Activated T-cell treated with anti-CD3 and anti-CD28 coated beads for 1 hour (primary cell): Measurements from ENCODE around the gene CALN1.
"Not testable (repeated sequence)": the region's sequence is repeated elsewhere in the genome, so short reads cannot be mapped to it uniquely, and the experiment has no call there.

Experiments used
- DNase-seq: peaks from one replicate; pipeline ENCODE4 v3.0.0-alpha.2; 2020; ENCODE audit warnings: low read depth

The CALN1 gene

DNA sequence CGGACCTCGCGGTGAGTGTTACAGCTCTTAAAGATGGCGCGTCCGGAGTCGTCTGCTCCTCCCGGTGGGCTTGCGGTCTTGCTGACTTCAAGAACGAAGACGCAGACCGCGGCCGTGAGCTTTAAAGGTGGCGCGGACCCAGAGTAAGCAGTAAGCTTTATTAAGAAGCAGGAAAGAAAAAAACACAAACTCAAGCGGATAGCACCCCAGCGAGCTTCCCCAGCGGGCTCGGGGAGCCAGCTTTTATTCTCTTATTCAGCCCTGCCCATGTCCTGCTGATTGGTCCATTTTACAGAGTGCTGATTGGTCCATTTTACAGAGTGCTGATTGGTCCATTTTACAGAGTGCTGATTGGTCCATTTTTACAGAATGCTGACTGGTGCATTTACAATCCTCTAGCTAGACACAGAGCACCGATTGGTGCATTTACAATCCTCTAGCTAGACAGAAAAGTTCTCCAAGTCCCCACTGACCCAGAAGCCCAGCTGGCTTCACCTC is at the start of gene CALN1:
Gene CALN1, minus strand, starts transcription at position 218 of the 498 bp plus-strand sequence.
- not testable (repeated sequence) for DNase-seq

- DNase-seq: no peak
Measured at GRCh38 chr7:72453471-72453870, 41.3 kb upstream of the CALN1 start.

DNA sequence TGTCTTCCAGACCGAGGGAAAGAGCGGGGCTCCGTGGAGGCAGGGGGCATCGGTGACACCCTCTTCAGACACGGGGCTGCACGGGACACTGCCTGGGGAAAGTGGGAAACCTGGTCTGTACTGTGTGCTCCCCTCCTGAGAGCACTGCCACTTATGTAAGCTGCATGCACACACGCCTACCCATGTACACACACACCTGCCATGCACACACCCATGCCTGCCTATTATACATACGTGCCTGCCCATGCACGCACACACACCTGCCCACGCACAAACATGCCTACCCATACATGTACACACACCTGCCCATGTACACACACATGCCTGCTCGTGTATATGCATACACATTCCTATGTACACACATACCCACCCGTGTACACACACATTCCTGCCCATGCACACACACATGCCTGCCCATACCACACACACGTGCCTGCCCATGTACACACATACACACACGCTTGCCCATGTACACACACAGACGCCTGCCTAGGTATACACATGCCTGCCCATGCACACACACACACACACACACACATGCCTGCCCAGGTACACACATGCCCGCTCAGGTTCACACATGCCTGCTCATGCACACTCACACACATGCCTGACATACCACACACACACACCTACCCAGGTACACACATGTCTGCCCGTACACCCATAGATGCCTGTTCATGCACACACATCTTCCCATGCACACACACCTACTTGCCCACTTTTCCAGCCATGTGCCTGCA is 35.5 kb upstream of the CALN1 start:
- DNase-seq: no peak

DNA sequence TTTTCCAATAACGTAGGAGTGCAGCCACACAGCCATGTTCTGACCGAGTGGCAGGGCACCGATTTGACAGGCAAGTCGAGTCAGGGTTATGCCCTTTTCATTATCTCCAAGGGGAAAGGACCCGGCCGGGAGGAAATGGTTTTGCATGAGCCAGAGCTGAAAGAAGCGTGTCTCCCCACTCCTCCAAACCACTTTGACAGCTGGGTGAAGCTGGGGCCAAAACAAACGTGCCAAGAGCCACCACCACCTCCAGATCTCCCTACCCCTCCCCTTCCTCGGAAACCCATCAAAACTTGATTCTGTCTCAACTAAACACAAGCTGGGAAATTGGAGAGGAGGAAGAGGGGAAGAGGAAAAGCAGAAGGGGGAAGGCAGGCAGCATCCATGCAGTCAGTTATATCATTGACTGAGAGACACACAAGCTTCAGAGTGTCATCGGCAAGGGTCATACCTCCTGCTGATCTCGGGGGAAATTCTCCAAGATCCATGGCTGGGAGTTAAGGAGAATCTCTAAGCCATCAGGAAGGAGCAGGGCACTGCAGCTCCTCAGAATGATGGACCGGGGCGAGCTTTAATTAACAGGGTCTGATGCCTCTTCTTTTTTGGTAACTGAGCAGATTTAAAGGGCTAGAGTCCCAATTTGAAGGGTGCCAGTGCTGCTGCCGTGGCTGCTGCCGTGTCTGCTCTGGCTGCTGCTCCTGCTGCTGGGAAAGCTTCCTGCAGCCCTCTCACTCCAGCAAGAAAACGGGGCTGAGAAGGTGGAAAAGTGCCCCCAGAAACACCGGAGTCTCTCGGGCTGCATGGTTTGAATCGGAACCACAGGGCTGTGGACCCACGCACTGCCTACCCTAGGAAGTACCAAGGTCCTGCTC is 34.7 kb upstream of the CALN1 start:
- DNase-seq: no peak

DNA sequence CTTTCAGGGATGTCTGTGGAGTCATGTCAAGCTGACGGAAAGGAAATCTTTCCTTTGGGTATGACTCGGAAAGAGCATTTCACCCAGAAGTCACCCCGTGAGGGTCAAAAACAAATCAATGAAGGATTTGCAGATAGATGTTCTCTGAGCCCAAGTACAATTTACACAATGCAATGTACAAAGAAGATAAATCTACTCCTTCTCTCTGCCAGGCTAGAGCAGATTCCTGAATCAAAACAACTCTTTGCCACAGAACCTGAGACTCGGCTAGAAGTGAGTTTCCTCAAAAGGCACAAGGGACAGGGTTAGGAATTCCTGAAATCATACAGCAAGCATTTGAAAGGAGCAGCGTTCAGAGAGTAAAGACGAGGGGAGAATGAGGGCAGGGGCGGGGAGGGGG is 34.0 kb upstream of the CALN1 start:
- no peak for DNase-seq

GRCh38 chr7:72445580-72445979 is 33.4 kb upstream of the CALN1 start:
- no peak for DNase-seq

GRCh38 chr7:72445075-72445474 is 32.9 kb upstream of the CALN1 start:
- no peak for DNase-seq

GRCh38 chr7:72444026-72444776 is 32.1 kb upstream of the CALN1 start:
- no peak for DNase-seq

DNA sequence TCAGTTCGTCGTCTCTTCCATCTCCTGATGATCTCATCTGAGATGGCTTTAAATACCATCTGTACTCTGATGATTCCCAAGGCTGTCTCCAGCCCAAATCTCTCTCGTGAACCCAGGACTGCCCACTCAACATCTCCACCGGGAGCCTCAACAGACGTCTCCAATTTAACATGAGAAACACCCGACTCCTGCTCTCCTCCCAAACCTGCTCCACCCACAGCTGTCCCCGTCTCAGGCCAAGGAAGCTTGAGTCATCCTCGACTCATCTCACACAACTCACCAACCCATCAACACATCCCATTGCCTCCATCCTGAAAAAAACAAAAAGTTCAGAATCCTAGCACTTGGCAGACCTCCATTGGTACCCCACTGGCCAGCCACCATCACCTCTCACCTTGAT is 29.7 kb upstream of the CALN1 start:
- DNase-seq: no peak

- DNase-seq: no peak
Measured at GRCh38 chr7:72438491-72438890, 26.4 kb upstream of the CALN1 start.

- no peak for DNase-seq
Measured at GRCh38 chr7:72437610-72438009, 25.5 kb upstream of the CALN1 start.

- no peak for DNase-seq
Measured at GRCh38 chr7:72437061-72437585, 25.0 kb upstream of the CALN1 start.

DNA sequence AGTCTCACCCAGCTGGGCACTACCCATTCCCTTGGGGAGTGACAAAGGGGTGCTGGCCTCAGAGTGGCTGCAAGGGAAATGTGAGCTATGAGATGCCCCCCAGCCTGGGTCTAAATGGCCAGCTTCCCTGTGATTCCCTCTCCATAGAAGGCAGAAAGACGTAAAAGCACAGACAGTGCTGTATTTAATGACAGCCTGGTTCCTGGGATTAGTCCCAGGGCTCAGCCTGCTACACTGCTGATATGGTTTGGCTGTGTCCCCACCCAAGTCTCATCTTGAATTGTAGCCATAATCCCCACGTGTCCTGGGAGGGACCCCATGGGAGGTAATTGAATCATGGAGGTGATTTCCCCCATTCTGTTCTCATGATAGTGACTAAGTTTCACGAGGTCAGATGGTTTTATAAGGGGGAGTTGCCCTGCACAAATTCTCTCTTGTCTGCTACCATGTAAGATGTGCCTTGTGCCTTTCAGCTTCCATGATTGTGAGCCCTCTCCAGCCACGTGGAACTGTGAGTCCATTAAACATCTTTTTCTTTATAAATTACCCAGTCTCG is 23.9 kb upstream of the CALN1 start:
- no peak for DNase-seq

DNA sequence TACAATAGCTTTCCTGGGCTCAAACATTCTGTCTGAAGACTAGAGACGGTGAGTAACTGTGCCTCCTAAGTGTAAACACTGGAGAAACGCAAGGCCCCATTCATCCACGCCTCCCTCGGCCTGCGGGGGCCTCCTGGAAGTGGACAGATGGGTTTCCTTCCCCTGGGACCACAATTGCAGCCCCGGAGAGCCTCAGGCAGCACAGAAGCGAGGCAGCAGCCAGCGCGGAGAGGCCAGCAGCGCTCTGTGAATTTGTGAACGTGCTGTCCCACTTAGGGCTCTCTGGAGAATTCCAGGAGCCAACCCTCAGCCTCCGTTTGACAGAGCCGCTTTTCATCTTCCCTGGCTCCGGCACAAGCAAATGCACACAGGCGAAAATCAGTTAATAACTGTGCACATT is 23.2 kb upstream of the CALN1 start:
- DNase-seq: no peak

DNA sequence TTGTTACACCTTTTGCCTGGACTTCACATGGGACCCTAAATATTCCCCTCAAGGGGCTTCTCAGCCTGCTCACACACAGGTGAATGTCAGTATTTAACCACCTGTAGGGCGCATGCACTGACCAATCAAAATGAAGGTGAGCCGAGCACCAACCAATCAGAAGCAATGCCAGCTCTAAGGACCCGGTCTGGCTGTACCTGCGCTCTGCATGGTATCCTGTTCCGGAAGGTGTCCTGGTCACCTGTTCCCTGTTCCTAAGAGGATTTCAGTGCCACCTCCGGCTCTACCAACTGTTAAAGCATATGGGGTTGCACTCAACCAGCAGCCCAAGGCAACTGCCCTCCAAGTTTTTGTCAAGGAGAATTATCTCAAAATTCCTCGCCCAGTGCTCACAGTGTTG is 18.4 kb upstream of the CALN1 start:
- no peak for DNase-seq

DNA sequence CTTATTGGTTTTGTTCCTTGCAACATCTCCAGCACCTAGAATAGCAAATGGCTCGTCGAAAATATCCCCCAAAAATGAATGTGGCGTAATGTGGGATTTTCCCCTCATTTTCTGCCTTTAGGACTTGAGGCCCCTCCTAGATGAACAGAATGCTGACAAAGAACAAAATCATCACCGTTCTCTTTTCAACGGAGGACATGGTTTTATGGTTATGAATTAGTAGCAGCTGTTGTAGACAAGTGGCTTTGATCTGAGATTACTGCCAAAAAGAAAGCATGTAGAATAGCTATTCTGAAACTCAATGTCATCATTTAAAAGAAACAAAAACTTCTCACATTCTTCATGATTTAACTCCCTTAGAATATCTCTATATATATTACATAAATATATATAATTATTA is 17.2 kb upstream of the CALN1 start:
- DNase-seq: no peak

- DNase-seq: no peak
Measured at GRCh38 chr7:72416846-72417245, 4.7 kb upstream of the CALN1 start.

DNA sequence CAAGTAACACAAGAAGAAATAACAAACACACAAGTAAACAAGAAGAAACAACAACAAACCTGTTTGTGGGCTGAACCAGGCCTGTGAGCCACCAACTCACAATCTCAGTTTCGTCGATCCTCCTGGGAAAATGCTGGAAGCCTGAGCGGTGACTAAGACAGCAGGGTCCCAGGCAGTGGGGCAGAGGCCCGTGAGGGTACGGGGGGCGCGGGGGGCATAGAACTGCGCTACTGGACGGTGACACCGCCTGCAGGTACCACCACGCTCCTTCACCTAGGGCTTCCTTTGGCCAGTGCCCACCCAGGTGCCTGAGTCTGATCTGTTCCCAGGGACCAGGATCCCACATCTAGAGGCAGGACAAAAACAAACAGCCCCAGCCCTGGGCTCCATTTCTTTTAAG is 3.4 kb upstream of the CALN1 start:
- no peak for DNase-seq

- no peak for DNase-seq
Measured at GRCh38 chr7:72413886-72414285, 1.7 kb upstream of the CALN1 start.

DNA sequence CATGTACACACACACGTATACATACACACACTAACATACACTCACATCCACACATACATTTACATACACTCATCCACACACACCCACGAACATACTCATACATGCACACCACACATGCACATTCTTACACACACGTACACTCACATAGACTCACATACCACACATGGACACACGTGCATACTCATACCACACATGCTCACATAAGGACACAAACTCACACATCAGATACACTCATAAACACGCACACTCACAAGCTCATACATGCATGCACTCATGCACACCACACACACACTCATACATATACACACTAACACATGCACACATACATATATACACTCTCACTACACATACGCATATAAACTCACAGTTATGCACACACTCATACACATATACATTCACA is 1.2 kb upstream of the CALN1 start:
- DNase-seq: no peak

DNA sequence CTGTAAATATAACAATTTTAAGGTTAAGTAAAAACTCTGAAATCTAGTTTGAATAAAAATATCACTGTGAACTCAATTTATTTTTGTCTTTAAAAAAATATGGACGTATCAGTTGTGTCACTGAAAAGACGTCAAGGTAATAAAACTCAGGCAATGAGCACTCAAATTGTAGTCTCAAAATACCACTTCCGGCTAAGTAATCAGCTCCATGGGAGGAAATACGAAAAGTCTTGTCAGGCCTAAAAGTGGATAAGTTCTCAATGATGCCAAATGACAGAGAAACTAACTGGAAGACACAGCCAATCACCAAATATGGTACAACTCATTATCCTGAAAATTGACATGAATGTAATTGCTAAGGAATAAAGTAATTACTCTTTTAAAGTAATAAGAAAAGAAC is 719 bp downstream of the CALN1 start:
- DNase-seq: no peak

- DNase-seq: no peak
Measured at GRCh38 chr7:72409638-72410015, 2.5 kb downstream of the CALN1 start.
